Transverse colon (tissue), 3 donors: ENCODE measurements around the gene HDAC4.

ENCODE experiments used
- CTCF ChIP-seq, 5 experiments: fragments of 200-600 bp in 3 of 5; fragments of 450-650 bp in 2 of 5; sonication (generic) in 3 of 5; IDR thresholded peaks; 1 replicate in 2 of 5; 2 replicates in 3 of 5; pipeline ENCODE4 v1.5.1; 2016 to 2017; ENCODE audit warnings: antibody characterized with exemption in 5 of 5, inconsistent platforms in 3 of 5, mild to moderate bottlenecking in 2 of 5, moderate library complexity in 1 of 5
- POLR2A ChIP-seq: fragments of 450-650 bp; IDR thresholded peaks from one replicate; pipeline ENCODE4 v1.6.1; 2016; ENCODE audit warnings: antibody characterized with exemption, mild to moderate bottlenecking, moderate library complexity

GRCh38 chr2:239086325-239087020, 314.3 kb downstream of the HDAC4 start:
- TF ChIP-seq CTCF (IDR thresholded peaks at IDR 0.05) (no peak), POLR2A (no peak)
